ENCODE data around the gene NUMBL.

GRCh38 chr19:40688987-40689338, 1.5 kb downstream of the NUMBL start:
- TF ChIP-seq CTCF (IDR thresholded peaks at IDR 0.05) (no peak), FOSL2 (IDR thresholded peaks at IDR 0.05) (no peak), FOSL2 (CRISPR knock-in tag; IDR thresholded peaks at IDR 0.05) (no peak), POLR2A (IDR thresholded peaks at IDR 0.05; ENCODE audit: low read length) (no peak), EP300 (IDR thresholded peaks at IDR 0.05) (no peak), ZNF302 (CRISPR knock-in tag; IDR thresholded peaks at IDR 0.05) (no peak)

All from A549 (cell line).